NCI-H510A treated with DMSO at 0.1 percent for 48 hours (cell line): ENCODE measurements around the gene ZNF207.
"Not testable (repeated sequence)": the region's sequence is repeated elsewhere in the genome, so short reads cannot be mapped to it uniquely, and the experiment has no call there.

Experiments used
- DNase-seq: peaks from one replicate; lab custom pipeline; 2025; lab: John Stamatoyannopoulos, UW

The ZNF207 gene

GRCh38 chr17:32335687-32336086, 14.3 kb upstream of the ZNF207 start:
- DNase-seq, result no peak

GRCh38 chr17:32341141-32341856, 8.7 kb upstream of the ZNF207 start:
- DNase-seq, result peak; percentile 51

- DNase-seq, result peak; percentile 82
Observed at GRCh38 chr17:32341857-32342602, 7.9 kb upstream of the ZNF207 start, which contains the start of gene C17orf75. TSS of gene C17orf75 (minus strand) at chr17:32342173. CDS start at chr17:32342139, 34 bp downstream.

- no peak for DNase-seq
Observed at GRCh38 chr17:32342603-32343325, 7.2 kb upstream of the ZNF207 start.

GRCh38 chr17:32345951-32346600, 3.9 kb upstream of the ZNF207 start:
- DNase-seq, result no peak

- DNase-seq, result no peak
Observed at GRCh38 chr17:32348483-32348800, 1.5 kb upstream of the ZNF207 start.

GRCh38 chr17:32349503-32349853, 479 bp upstream of the ZNF207 start:
- peak; percentile 67 for DNase-seq

- DNase-seq, result peak; percentile 35
Observed at GRCh38 chr17:32350666-32351418, 885 bp downstream of the ZNF207 start.

- not testable (repeated sequence) for DNase-seq
Observed at GRCh38 chr17:32352734-32353133, 2.8 kb downstream of the ZNF207 start.

GRCh38 chr17:32355649-32356377, 5.9 kb downstream of the ZNF207 start:
- DNase-seq, result no peak

GRCh38 chr17:32356378-32356743, 6.4 kb downstream of the ZNF207 start:
- no peak for DNase-seq

- DNase-seq, result no peak
Observed at GRCh38 chr17:32356750-32357149, 6.8 kb downstream of the ZNF207 start.

GRCh38 chr17:32357615-32358014, 7.7 kb downstream of the ZNF207 start:
- DNase-seq, result no peak

GRCh38 chr17:32361270-32361669, 11.3 kb downstream of the ZNF207 start:
- no peak for DNase-seq

- no peak for DNase-seq
Observed at GRCh38 chr17:32370426-32370825, 20.5 kb downstream of the ZNF207 start.

- no peak for DNase-seq
Observed at GRCh38 chr17:32382526-32383223, 32.7 kb downstream of the ZNF207 start.

- no peak for DNase-seq
Observed at GRCh38 chr17:32383926-32384434, 34.0 kb downstream of the ZNF207 start.

GRCh38 chr17:32385121-32385520, 35.2 kb downstream of the ZNF207 start:
- no peak for DNase-seq

- DNase-seq, result no peak
Observed at GRCh38 chr17:32385971-32386370, 36.0 kb downstream of the ZNF207 start.

GRCh38 chr17:32386844-32387243, 36.9 kb downstream of the ZNF207 start:
- no peak for DNase-seq
